Panc1 (cell line): Measurements from ENCODE around the gene ALDH4A1. TPM values are rescaled to one million over a fixed set of nuclear protein-coding genes. Genes with fewer than 3 reads are reported as not detected.

Source experiments
- ATAC-seq: fragments of 200-7000 bp; cut with Tn5 transposase; 2 replicates; pipeline ENCODE4 v1.9.1; 2020; ENCODE audit warnings: mild to moderate bottlenecking, moderate library complexity
- BruUV-seq: library from RNA; stranded (reverse); fragments of 400-500 nt; replicated peaks from 2 replicates; lab custom pipeline; 2021; lab: Mats Ljungman, UMichigan
- CTCF ChIA-PET: fragments of 300-600 bp; sonication (Branson Sonifier 250); formaldehyde crosslinking; loops from one replicate; lab custom pipeline; 2022; ENCODE audit warnings: antibody characterized with exemption; lab: Charles Lee
- POLR2A ChIA-PET: fragments of 300-600 bp; sonication (Branson Sonifier 250); formaldehyde crosslinking; loops from one replicate; lab custom pipeline; 2022; ENCODE audit warnings: antibody characterized with exemption; lab: Charles Lee
- DNase-seq: peaks from one replicate; pipeline ENCODE4 v3.0.0-alpha.2; 2010; ENCODE audit warnings: low read depth, low spot score
- H3K27ac ChIP-seq: 2 replicates; pipeline ENCODE4 v1.5.1; 2011; ENCODE audit warnings: mild to moderate bottlenecking, low read length, inconsistent platforms
- H3K27me3 ChIP-seq: fragments of 200-500 bp; sonication (Bioruptor generic); 2 replicates; pipeline ENCODE4 v1.6.0; 2014; ENCODE audit warnings: low read length, inconsistent platforms; ENCODE audit not compliant: control insufficient read depth, insufficient read depth
- H3K36me3 ChIP-seq: fragments of 200-500 bp; sonication (Bioruptor generic); 2 replicates; pipeline ENCODE4 v1.5.1; 2014; ENCODE audit warnings: inconsistent platforms, mild to moderate bottlenecking, low read length, moderate library complexity; ENCODE audit not compliant: control insufficient read depth, insufficient read depth
- H3K4me1 ChIP-seq: 2 replicates; pipeline ENCODE4 v1.5.1; 2011; ENCODE audit warnings: inconsistent platforms, mild to moderate bottlenecking, low read length, moderate library complexity; ENCODE audit not compliant: control insufficient read depth, insufficient read depth
- H3K4me3 ChIP-seq, 2 experiments: 2 replicates each; pipeline ENCODE4 v1.5.1; 2011 to 2012; ENCODE audit warnings: low read depth in 2 of 2, low read length in 2 of 2, mild to moderate bottlenecking in 2 of 2, inconsistent platforms in 1 of 2, moderate library complexity in 1 of 2
- H3K9me3 ChIP-seq: fragments of 200-500 bp; sonication (Bioruptor generic); 2 replicates; pipeline ENCODE4 v1.5.1; 2014; ENCODE audit warnings: low read depth, mild to moderate bottlenecking, inconsistent platforms, low read length, moderate library complexity; ENCODE audit not compliant: control insufficient read depth, insufficient read depth
- CTCF ChIP-seq: fragments of 450-650 bp; IDR thresholded peaks from 2 replicates; pipeline ENCODE4 v1.5.1; 2017; ENCODE audit warnings: mild to moderate bottlenecking
- POLR2AphosphoS5 ChIP-seq: IDR thresholded peaks from 2 replicates; pipeline ENCODE4 v1.6.1; 2012; ENCODE audit warnings: mild to moderate bottlenecking, low read depth, low read length, moderate library complexity
- SIN3A ChIP-seq: IDR thresholded peaks from 2 replicates; pipeline ENCODE4 v1.6.1; 2012; ENCODE audit warnings: low read depth, mild to moderate bottlenecking, low read length, moderate library complexity, borderline replicate concordance; ENCODE audit not compliant: insufficient read depth
- TCF7L2 ChIP-seq: IDR thresholded peaks from 2 replicates; pipeline ENCODE4 v1.6.1; 2011; ENCODE audit warnings: mild to moderate bottlenecking, low read depth, low read length, inconsistent platforms
- in situ Hi-C: cut with HindIII; loops from 2 replicates; pipeline ENCODE4 v1.10.0; 2016; ENCODE audit warnings: low sequenced_read_pairs, low pct_unique_long_range_greater_than_20kb
- intact Hi-C: fragments of 100-400 bp; cut with micrococcal nuclease; formaldehyde crosslinking; loops from one replicate; pipeline ENCODE4 v1.10.0; 2022; ENCODE audit not compliant: unreplicated experiment
- total RNA-seq: library from RNA; stranded (reverse); gene quantifications from one replicate; pipeline ENCODE4 v1.2.1, GENCODE V29; 2021; ENCODE audit not compliant: unreplicated experiment
- TF ChIP-seq, protein P1 (sequence below), 2 experiments: IDR thresholded peaks; 2 replicates each; pipeline ENCODE4 v1.6.1; 2011 to 2012; ENCODE audit warnings: low read depth in 2 of 2, control low read depth in 1 of 2, low read length in 1 of 2, mild to moderate bottlenecking in 1 of 2, moderate library complexity in 1 of 2; ENCODE audit not compliant: insufficient read depth in 1 of 2

Gene ALDH4A1
- total RNA-seq, 1 experiment from 2014 or later = 21.7 TPM

- in situ Hi-C loops = no loop called here
- CTCF ChIA-PET = no interaction called here
- no peaks in the 10 kb centered on the region for H3K27me3 ChIP-seq
- peak overlapping the region in 1 of 2 experiments; percentile 26; a peak in 2 of 4 replicates for H3K4me3 ChIP-seq
- 0 out of 2 replicates have a peak, but pooled peaks have one; percentile 20 for TF ChIP-seq TCF7L2
- TF ChIP-seq, protein P1, sequence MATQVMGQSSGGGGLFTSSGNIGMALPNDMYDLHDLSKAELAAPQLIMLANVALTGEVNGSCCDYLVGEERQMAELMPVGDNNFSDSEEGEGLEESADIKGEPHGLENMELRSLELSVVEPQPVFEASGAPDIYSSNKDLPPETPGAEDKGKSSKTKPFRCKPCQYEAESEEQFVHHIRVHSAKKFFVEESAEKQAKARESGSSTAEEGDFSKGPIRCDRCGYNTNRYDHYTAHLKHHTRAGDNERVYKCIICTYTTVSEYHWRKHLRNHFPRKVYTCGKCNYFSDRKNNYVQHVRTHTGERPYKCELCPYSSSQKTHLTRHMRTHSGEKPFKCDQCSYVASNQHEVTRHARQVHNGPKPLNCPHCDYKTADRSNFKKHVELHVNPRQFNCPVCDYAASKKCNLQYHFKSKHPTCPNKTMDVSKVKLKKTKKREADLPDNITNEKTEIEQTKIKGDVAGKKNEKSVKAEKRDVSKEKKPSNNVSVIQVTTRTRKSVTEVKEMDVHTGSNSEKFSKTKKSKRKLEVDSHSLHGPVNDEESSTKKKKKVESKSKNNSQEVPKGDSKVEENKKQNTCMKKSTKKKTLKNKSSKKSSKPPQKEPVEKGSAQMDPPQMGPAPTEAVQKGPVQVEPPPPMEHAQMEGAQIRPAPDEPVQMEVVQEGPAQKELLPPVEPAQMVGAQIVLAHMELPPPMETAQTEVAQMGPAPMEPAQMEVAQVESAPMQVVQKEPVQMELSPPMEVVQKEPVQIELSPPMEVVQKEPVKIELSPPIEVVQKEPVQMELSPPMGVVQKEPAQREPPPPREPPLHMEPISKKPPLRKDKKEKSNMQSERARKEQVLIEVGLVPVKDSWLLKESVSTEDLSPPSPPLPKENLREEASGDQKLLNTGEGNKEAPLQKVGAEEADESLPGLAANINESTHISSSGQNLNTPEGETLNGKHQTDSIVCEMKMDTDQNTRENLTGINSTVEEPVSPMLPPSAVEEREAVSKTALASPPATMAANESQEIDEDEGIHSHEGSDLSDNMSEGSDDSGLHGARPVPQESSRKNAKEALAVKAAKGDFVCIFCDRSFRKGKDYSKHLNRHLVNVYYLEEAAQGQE (IDR thresholded peaks at IDR 0.05; ENCODE audit: insufficient read depth in 1 of 2, low read depth in 2 of 2, low read length in 1 of 2) = no peak
- DNase-seq (no peak), ATAC-seq (peak; percentile 17; the same call in 1 of the 2 replicates)
- no peaks in the 10 kb centered on the region for H3K36me3 ChIP-seq
- H3K9me3 ChIP-seq = no peaks in the 10 kb centered on the region
- POLR2A ChIA-PET = no interaction called here
- peaks cover 99% of the 10 kb centered on the region for H3K4me1 ChIP-seq
- H3K27ac ChIP-seq = peak overlapping the region; percentile 85
- BruUV-seq = no TSS peak
- intact Hi-C loops = no loop called here
These were observed 30.5 kb upstream of the ALDH4A1 start for GRCh38 chr1:18932879-18933278.

- in situ Hi-C loops = no loop called here
- intact Hi-C loops = no loop called here
- BruUV-seq = no TSS peak
- H3K9me3 ChIP-seq = no peaks in the 10 kb centered on the region
- DNase-seq = no peak
- peaks cover 99% of the 10 kb centered on the region for H3K4me1 ChIP-seq
- POLR2A ChIA-PET = no interaction called here
- CTCF ChIA-PET = interaction anchor here (1.0 kb wide), 1 partner anchor 19 kb away, joined by 5 read pairs; no protein-coding TSS in a partner anchor
- H3K36me3 ChIP-seq = no peaks in the 10 kb centered on the region
- peak overlapping the region in 1 of 2 experiments; percentile 26; a peak in 2 of 4 replicates for H3K4me3 ChIP-seq
- peak; percentile 43 for ATAC-seq
- TF ChIP-seq SIN3A = no peak
- TF ChIP-seq, protein P1 (IDR thresholded peaks at IDR 0.05; ENCODE audit: insufficient read depth in 1 of 2, low read depth in 2 of 2, low read length in 1 of 2) = no peak
- TF ChIP-seq POLR2AphosphoS5 = no peak
- TF ChIP-seq TCF7L2 = no peak
- no peak for TF ChIP-seq CTCF
- peak overlapping the region; percentile 85 for H3K27ac ChIP-seq
- no peaks in the 10 kb centered on the region for H3K27me3 ChIP-seq
These were observed 30.0 kb upstream of the ALDH4A1 start for GRCh38 chr1:18932387-18932786.
